PC-3 (cell line): ENCODE results near the gene BCL3. TPM values are rescaled to one million over a fixed set of nuclear protein-coding genes. Genes with fewer than 3 reads are reported as not detected.

Experiments used
- ATAC-seq: fragments of 200-7000 bp; cut with Tn5 transposase; 2 replicates; pipeline ENCODE4 v1.9.1; 2020; ENCODE audit warnings: mild to moderate bottlenecking, moderate library complexity
- Bru-seq: library from RNA; stranded (reverse); fragments of 400-500 nt; gene quantifications from one replicate; lab custom pipeline; 2021; lab: Mats Ljungman, UMichigan
- BruChase-seq, 2 experiments: library from RNA; stranded (reverse); fragments of 400-500 nt; gene quantifications; one replicate each; lab custom pipeline; 2021; lab: Mats Ljungman, UMichigan
- BruUV-seq: library from RNA; stranded (reverse); fragments of 400-500 nt; replicated peaks from 2 replicates; lab custom pipeline; 2021; lab: Mats Ljungman, UMichigan
- CTCF ChIA-PET: fragments of 300-600 bp; sonication (Branson Sonifier 250); formaldehyde crosslinking; loops from one replicate; lab custom pipeline; 2022; ENCODE audit warnings: antibody characterized with exemption; lab: Charles Lee
- POLR2A ChIA-PET: fragments of 300-600 bp; sonication (Branson Sonifier 250); formaldehyde crosslinking; loops from one replicate; lab custom pipeline; 2022; ENCODE audit warnings: antibody characterized with exemption; ENCODE audit not compliant: unreplicated experiment; lab: Charles Lee
- DNase-seq: peaks from one replicate; pipeline ENCODE4 v3.0.0-alpha.2; 2015
- H2AFZ ChIP-seq: fragments of 300-600 bp; sonication (generic); 2 replicates; pipeline ENCODE4 v1.6.0; 2016; ENCODE audit warnings: antibody characterized with exemption, low read length
- H3F3A ChIP-seq: fragments of 300-600 bp; sonication (generic); one replicate; pipeline ENCODE4 v1.6.0; 2017; ENCODE audit warnings: antibody characterized with exemption, low read length, control low read depth, mild to moderate bottlenecking; ENCODE audit not compliant: unreplicated experiment
- H3K27ac ChIP-seq: fragments of 300-600 bp; sonication (generic); 2 replicates; pipeline ENCODE4 v1.5.1; 2016; ENCODE audit warnings: mild to moderate bottlenecking, low read length
- H3K27me3 ChIP-seq: fragments of 300-600 bp; sonication (generic); 2 replicates; pipeline ENCODE4 v1.6.1; 2016; ENCODE audit warnings: low read length, mixed read lengths
- H3K36me3 ChIP-seq: fragments of 300-600 bp; sonication (generic); 2 replicates; pipeline ENCODE4 v1.6.1; 2016; ENCODE audit warnings: low read depth, mixed run types, low read length, mixed read lengths
- H3K4me1 ChIP-seq: fragments of 300-600 bp; sonication (generic); 2 replicates; pipeline ENCODE4 v1.5.1; 2016; ENCODE audit warnings: low read length; ENCODE audit not compliant: insufficient read depth
- H3K4me2 ChIP-seq: fragments of 300-600 bp; sonication (generic); 2 replicates; pipeline ENCODE4 v1.6.0; 2016; ENCODE audit warnings: low read length
- H3K4me3 ChIP-seq: fragments of 300-600 bp; sonication (generic); 2 replicates; pipeline ENCODE4 v1.5.1; 2016; ENCODE audit warnings: mild to moderate bottlenecking, low read length, mixed read lengths
- H3K79me2 ChIP-seq: fragments of 300-600 bp; sonication (generic); 2 replicates; pipeline ENCODE4 v1.6.1; 2017; ENCODE audit warnings: low read length, mixed read lengths
- H3K9ac ChIP-seq: fragments of 300-600 bp; sonication (generic); 2 replicates; pipeline ENCODE4 v1.6.0; 2016; ENCODE audit warnings: mild to moderate bottlenecking, low read length
- H3K9me2 ChIP-seq: fragments of 300-600 bp; sonication (generic); replicated peaks from 2 replicates; pipeline ENCODE4 v1.6.1; 2016; ENCODE audit warnings: mixed run types, low read length, mixed read lengths
- H3K9me3 ChIP-seq: fragments of 300-600 bp; sonication (generic); 2 replicates; pipeline ENCODE4 v1.6.1; 2016; ENCODE audit warnings: low read length, mixed read lengths
- H4K20me1 ChIP-seq: fragments of 300-600 bp; sonication (generic); 2 replicates; pipeline ENCODE4 v1.6.1; 2016; ENCODE audit warnings: low read length, mixed read lengths
- CTCF ChIP-seq: fragments of 300-600 bp; sonication (generic); conservative IDR thresholded peaks from 2 replicates; pipeline ENCODE4 v1.5.1; 2017; ENCODE audit warnings: antibody characterized with exemption, low read depth, mild to moderate bottlenecking, low read length
- EZH2 ChIP-seq: fragments of 300-600 bp; sonication (generic); IDR thresholded peaks from one replicate; pipeline ENCODE4 v1.6.1; 2017; ENCODE audit warnings: antibody characterized with exemption, mild to moderate bottlenecking, low read length; ENCODE audit not compliant: unreplicated experiment
- EZH2phosphoT487 ChIP-seq: fragments of 300-600 bp; sonication (generic); IDR thresholded peaks from 2 replicates; pipeline ENCODE4 v1.6.1; 2018; ENCODE audit warnings: mild to moderate bottlenecking, antibody characterized with exemption, low read length, borderline replicate concordance
- intact Hi-C: fragments of 100-400 bp; cut with micrococcal nuclease; formaldehyde crosslinking; loops from 2 replicates; pipeline ENCODE4 v1.9.0; 2023
- long read RNA-seq: library from polyadenylated mRNA; unstranded; transcript quantifications from one replicate; pipeline ENCODE4 v2.0.0, GENCODE V29; 2021; ENCODE audit not compliant: unreplicated experiment
- total RNA-seq: library from RNA; depleted of rRNA; stranded (reverse); fragments of >200 nt; gene quantifications from 2 replicates; pipeline ENCODE4 v1.2.3, GENCODE V29; 2014; rRNA removed

The BCL3 gene, protein sequence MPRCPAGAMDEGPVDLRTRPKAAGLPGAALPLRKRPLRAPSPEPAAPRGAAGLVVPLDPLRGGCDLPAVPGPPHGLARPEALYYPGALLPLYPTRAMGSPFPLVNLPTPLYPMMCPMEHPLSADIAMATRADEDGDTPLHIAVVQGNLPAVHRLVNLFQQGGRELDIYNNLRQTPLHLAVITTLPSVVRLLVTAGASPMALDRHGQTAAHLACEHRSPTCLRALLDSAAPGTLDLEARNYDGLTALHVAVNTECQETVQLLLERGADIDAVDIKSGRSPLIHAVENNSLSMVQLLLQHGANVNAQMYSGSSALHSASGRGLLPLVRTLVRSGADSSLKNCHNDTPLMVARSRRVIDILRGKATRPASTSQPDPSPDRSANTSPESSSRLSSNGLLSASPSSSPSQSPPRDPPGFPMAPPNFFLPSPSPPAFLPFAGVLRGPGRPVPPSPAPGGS
- total RNA-seq (22.9 and 25.5 TPM in 2 replicates), Bru-seq, nascent RNA (percentile 73 among the genes with signal in this experiment), BruChase-seq, experiment 1, labeled RNA remaining after a 6-hour chase (percentile 84 among the genes with signal in this experiment), BruChase-seq, experiment 2, labeled RNA remaining after a 2-hour chase (percentile 85 among the genes with signal in this experiment)
- long read RNA-seq, transcript BCL3-201 (9 exons, 2,038 nt): major isoform, 15 of 30 reads
- long read RNA-seq, partial matches to known transcripts: 10 of 30 reads
- long read RNA-seq, other reads (novel, unspliced or antisense): 5 of 30 reads

DNA sequence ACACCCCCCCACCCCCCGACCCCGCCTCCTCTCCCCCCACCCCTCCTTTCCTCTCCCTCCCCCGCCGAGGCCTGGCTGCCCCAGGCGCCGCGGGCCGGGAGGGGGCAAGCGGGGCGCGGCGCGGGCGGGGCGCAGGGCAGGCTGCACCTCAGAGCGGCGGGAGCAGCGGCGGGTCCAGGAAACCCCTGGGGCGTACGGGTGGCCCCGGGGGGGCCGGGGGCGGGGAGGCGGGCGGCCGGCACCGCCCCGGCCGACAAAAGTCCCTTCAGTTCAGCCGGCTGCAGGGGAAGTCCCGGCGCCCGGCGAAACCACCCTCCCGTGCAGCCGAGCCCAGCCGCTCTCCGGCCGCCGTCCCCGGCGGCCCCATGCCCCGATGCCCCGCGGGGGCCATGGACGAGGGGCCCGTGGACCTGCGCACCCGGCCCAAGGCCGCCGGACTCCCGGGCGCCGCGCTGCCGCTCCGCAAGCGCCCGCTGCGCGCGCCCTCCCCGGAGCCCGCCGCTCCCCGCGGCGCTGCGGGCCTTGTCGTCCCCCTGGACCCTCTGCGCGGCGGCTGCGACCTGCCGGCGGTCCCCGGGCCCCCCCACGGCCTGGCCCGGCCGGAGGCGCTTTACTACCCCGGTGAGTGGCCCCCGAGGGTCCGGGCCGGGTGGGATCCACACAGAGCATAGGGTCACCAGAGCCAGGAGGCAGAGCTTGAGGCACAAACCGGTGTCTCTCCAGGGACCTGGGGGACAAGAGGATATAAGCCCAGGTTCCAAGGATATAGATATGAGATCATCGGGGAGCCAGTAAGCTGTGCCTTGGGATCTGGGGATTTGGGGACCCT lies at the start of gene BCL3:
TSS of gene BCL3 (plus strand) at position 283 of the 829 bp plus-strand sequence. CDS start at position 366, 83 bp downstream.
- ATAC-seq: peak; percentile 44
- TF ChIP-seq EZH2: no peak
- no peak for TF ChIP-seq EZH2phosphoT487
- TF ChIP-seq CTCF: no peak
- H3K27ac ChIP-seq: peak within 1 kb of the TSS; percentile 100
- H3F3A ChIP-seq: peaks cover 6% of the 10 kb centered on the region
- peaks cover 11% of the 10 kb centered on the region for H4K20me1 ChIP-seq
- peak within 1 kb of the TSS; percentile 91 for H3K4me3 ChIP-seq
- H2AFZ ChIP-seq: 0 out of 2 replicates have a peak within 1 kb of the TSS, but pooled peaks have one; percentile 33
- no peaks in the 10 kb centered on the region for H3K9me2 ChIP-seq
- H3K79me2 ChIP-seq: peaks cover 31% of the 10 kb centered on the region
- CTCF ChIA-PET: no interaction called here
- peaks cover 55% of the 10 kb centered on the region for H3K4me1 ChIP-seq
- no peaks in the 10 kb centered on the region for H3K27me3 ChIP-seq
- peak; percentile 67 for DNase-seq
- BruUV-seq: no TSS peak
- no peaks in the 10 kb centered on the region for H3K36me3 ChIP-seq
- H3K4me2 ChIP-seq: peak within 1 kb of the TSS; percentile 99
- POLR2A ChIA-PET: no interaction called here
- H3K9ac ChIP-seq: peak within 1 kb of the TSS; percentile 98
- intact Hi-C loops: loop anchor here (2.0 kb wide), 1 partner anchor 24 kb away; no protein-coding TSS in a partner anchor
- H3K9me3 ChIP-seq: no peaks in the 10 kb centered on the region

DNA sequence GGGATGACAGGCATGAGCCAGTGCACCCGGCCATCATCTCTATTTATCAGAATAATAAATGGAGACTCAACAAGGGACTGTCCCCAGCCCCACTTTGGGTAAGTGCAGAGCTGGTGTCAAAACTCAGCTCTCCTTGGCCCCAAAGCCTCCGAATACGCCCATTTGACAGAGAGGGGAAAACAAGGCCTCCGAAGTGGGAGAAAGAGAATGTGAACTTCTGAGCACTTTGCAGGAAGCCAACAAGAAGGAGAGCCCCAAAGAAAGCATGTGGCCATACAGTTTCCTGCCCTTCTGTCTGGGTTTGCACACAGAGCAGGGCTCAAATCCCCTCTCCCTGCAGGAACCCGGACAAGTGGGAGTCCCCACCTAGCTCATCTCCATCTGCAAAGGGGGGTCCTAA lies 48.0 kb upstream of the BCL3 start:
- BruUV-seq: no TSS peak
- no peak overlapping the region for H2AFZ ChIP-seq
- no peak overlapping the region for H3K27ac ChIP-seq
- TF ChIP-seq CTCF: no peak
- TF ChIP-seq EZH2phosphoT487: no peak
- TF ChIP-seq EZH2: no peak
- no peak for ATAC-seq
- H3K4me2 ChIP-seq: no peak overlapping the region
- no peaks in the 10 kb centered on the region for H3K36me3 ChIP-seq
- DNase-seq: no peak
- H3K9me2 ChIP-seq: no peaks in the 10 kb centered on the region
- intact Hi-C loops: no loop called here
- no peaks in the 10 kb centered on the region for H3K79me2 ChIP-seq
- peaks cover 3% of the 10 kb centered on the region for H3K4me1 ChIP-seq
- H3K9ac ChIP-seq: no peak overlapping the region
- H3K4me3 ChIP-seq: no peak overlapping the region
- H3F3A ChIP-seq: no peaks in the 10 kb centered on the region
- ChIA-PET POLR2A (no interaction called here), CTCF (no interaction called here)
- H3K27me3 ChIP-seq: no peaks in the 10 kb centered on the region
- no peaks in the 10 kb centered on the region for H4K20me1 ChIP-seq
- H3K9me3 ChIP-seq: no peaks in the 10 kb centered on the region
